ENCODE results near the gene STK39.

STK39 gene

GRCh38 chr2:168192839-168193616, 54.4 kb downstream of the STK39 start:
- no peak overlapping the region for H3K4me3 ChIP-seq (ENCODE audit: low read length)
- no peak for TF ChIP-seq CTCF (IDR thresholded peaks at IDR 0.05; ENCODE audit: insufficient read depth, low read depth, low read length, missing control alignments)

GRCh38 chr2:168191955-168192785, 55.2 kb downstream of the STK39 start:
- no peak for DNase-seq (ENCODE audit: low read depth)

More at GRCh38 chr2:168192839-168193616, 54.4 kb downstream of the STK39 start:
- DNase-seq (ENCODE audit: low read depth) = peak; percentile 23

GRCh38 chr2:168190590-168191336, 56.6 kb downstream of the STK39 start:
- no peak overlapping the region for H3K4me3 ChIP-seq (ENCODE audit: low read length)
- no peak for TF ChIP-seq CTCF (IDR thresholded peaks at IDR 0.05; ENCODE audit: insufficient read depth, low read depth, low read length, missing control alignments)

More at GRCh38 chr2:168191955-168192785, 55.2 kb downstream of the STK39 start:
- no peak overlapping the region for H3K4me3 ChIP-seq (ENCODE audit: low read length)
- TF ChIP-seq CTCF (IDR thresholded peaks at IDR 0.05; ENCODE audit: insufficient read depth, low read depth, low read length, missing control alignments) = no peak

GRCh38 chr2:168189835-168190569, 57.4 kb downstream of the STK39 start:
- DNase-seq (ENCODE audit: low read depth) = peak; percentile 91
- H3K4me3 ChIP-seq (ENCODE audit: low read length) = no peak overlapping the region
- TF ChIP-seq CTCF (IDR thresholded peaks at IDR 0.05; ENCODE audit: insufficient read depth, low read depth, low read length, missing control alignments) = no peak

More at GRCh38 chr2:168190590-168191336, 56.6 kb downstream of the STK39 start:
- DNase-seq (ENCODE audit: low read depth) = no peak

DNA sequence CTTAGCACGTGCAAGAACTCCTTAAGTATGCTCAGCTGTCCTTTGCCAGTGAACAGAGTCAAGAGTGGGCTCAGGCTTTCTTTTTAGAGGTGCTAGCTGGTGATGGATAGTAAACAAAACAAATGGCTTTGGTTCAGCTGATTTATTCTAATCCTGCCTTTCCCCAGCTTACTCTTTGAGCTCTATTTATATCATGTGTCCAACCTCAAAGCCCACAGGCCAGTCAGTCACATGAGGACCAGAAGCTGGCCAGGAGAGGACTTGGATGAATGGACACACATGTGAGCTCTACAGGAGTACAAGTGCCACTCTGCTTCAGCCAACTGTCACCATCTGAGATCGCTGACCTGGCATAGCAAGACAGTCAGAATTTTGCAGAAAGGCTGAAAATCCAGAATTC, 59.4 kb downstream of the STK39 start:
- no peak for DNase-seq (ENCODE audit: low read depth)
- TF ChIP-seq CTCF (IDR thresholded peaks at IDR 0.05; ENCODE audit: insufficient read depth, low read depth, low read length, missing control alignments) = no peak
- no peak overlapping the region for H3K4me3 ChIP-seq (ENCODE audit: low read length)

DNA sequence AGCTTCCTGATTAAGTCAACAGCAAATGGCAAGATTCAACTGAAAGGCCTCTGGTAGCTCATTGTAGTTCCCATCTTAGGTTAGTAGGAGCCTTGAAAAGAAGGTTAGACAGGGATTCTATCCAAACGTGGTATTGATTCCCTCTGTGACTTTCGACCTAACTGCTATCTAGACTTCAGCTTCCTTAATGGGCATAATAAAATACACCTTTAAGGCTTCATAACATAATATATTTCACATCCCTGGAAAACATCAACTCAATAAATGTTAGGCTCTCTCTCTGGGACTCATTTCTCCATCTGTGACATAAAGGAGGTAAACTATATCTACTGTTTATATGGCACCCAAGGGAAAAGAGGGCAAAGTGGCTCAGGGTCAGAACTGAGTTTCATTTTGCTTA, 60.9 kb downstream of the STK39 start:
- no peak for TF ChIP-seq CTCF (IDR thresholded peaks at IDR 0.05; ENCODE audit: insufficient read depth, low read depth, low read length, missing control alignments)
- no peak for DNase-seq (ENCODE audit: low read depth)

More for the DNA sequence above, 60.9 kb downstream of the STK39 start:
- no peak overlapping the region for H3K4me3 ChIP-seq (ENCODE audit: low read length)

Data from epithelial cell of esophagus (primary cell).